OCI-LY7 (cell line): Measurements from ENCODE around the gene ASS1. TPM values are rescaled to one million over a fixed set of nuclear protein-coding genes. Genes with fewer than 3 reads are reported as not detected.

Source experiments
- BruUV-seq: library from RNA; stranded (reverse); fragments of 400-500 nt; replicated peaks from 2 replicates; lab custom pipeline; 2021; lab: Mats Ljungman, UMichigan
- CTCF ChIA-PET: fragments of 300-600 bp; sonication (Branson Sonifier 250); formaldehyde crosslinking; loops from one replicate; lab custom pipeline; 2022; ENCODE audit warnings: antibody characterized with exemption; ENCODE audit not compliant: unreplicated experiment; lab: Charles Lee
- POLR2A ChIA-PET: fragments of 300-600 bp; sonication (Branson Sonifier 250); formaldehyde crosslinking; loops from one replicate; lab custom pipeline; 2022; ENCODE audit warnings: antibody characterized with exemption; lab: Charles Lee
- DNase-seq: peaks from one replicate; pipeline ENCODE4 v3.0.0-alpha.2; 2015; ENCODE audit warnings: low spot score
- H2AFZ ChIP-seq: fragments of 200-600 bp; sonication (generic), shearing (Covaris generic); 2 replicates; pipeline ENCODE4 v1.6.1; 2014; ENCODE audit warnings: mild to moderate bottlenecking, antibody characterized with exemption, low read length, moderate library complexity
- H3K27ac ChIP-seq: fragments of 200-600 bp; sonication (generic); 2 replicates; pipeline ENCODE4 v1.5.1; 2014; ENCODE audit warnings: mixed run types, low read depth, mild to moderate bottlenecking, moderate library complexity, low read length, inconsistent platforms; ENCODE audit not compliant: poor library complexity, severe bottlenecking
- H3K36me3 ChIP-seq: fragments of 200-600 bp; sonication (generic); 2 replicates; pipeline ENCODE4 v1.6.1; 2014; ENCODE audit warnings: mild to moderate bottlenecking, antibody characterized with exemption, low read length, moderate library complexity, mixed read lengths; ENCODE audit not compliant: insufficient read depth
- H3K4me1 ChIP-seq: fragments of 200-600 bp; sonication (generic); 2 replicates; pipeline ENCODE4 v1.5.1; 2014; ENCODE audit warnings: mild to moderate bottlenecking, low read length; ENCODE audit not compliant: insufficient read depth, poor library complexity, severe bottlenecking
- H3K4me2 ChIP-seq: fragments of 200-600 bp; sonication (generic); 2 replicates; pipeline ENCODE4 v1.6.1; 2014; ENCODE audit warnings: mild to moderate bottlenecking, low read length
- H3K4me3 ChIP-seq: fragments of 200-600 bp; sonication (generic); 2 replicates; pipeline ENCODE4 v1.5.1; 2014; ENCODE audit warnings: mild to moderate bottlenecking, low read depth, low read length; ENCODE audit not compliant: poor library complexity, severe bottlenecking
- H3K79me2 ChIP-seq: fragments of 200-600 bp; sonication (generic); 2 replicates; pipeline ENCODE4 v1.6.1; 2016; ENCODE audit warnings: low read depth, mild to moderate bottlenecking, low read length, moderate library complexity, mixed read lengths; ENCODE audit not compliant: insufficient read depth
- H3K9me2 ChIP-seq: fragments of 200-600 bp; sonication (generic); 2 replicates; pipeline ENCODE4 v1.6.1; 2016; ENCODE audit warnings: mild to moderate bottlenecking, low read length, mixed read lengths; ENCODE audit not compliant: insufficient read depth
- H3K9me3 ChIP-seq: fragments of 200-600 bp; sonication (generic); 2 replicates; pipeline ENCODE4 v1.6.1; 2014; ENCODE audit warnings: mild to moderate bottlenecking, mixed run types, low read length, mixed read lengths
- H4K20me1 ChIP-seq: fragments of 200-600 bp; sonication (generic); 2 replicates; pipeline ENCODE4 v1.6.1; 2014; ENCODE audit warnings: mild to moderate bottlenecking, antibody characterized with exemption, low read length, moderate library complexity, mixed read lengths; ENCODE audit not compliant: insufficient read depth
- EZH2phosphoT487 ChIP-seq: fragments of 200-600 bp; sonication (generic); IDR thresholded peaks from 2 replicates; pipeline ENCODE4 v1.6.1; 2018; ENCODE audit warnings: low read depth, borderline replicate concordance, mild to moderate bottlenecking, mixed run types, antibody characterized with exemption, low read length, moderate library complexity, mixed read lengths
- intact Hi-C: fragments of 100-400 bp; cut with micrococcal nuclease; formaldehyde crosslinking; loops from one replicate; pipeline ENCODE4 v1.10.0; 2022; ENCODE audit not compliant: unreplicated experiment
- total RNA-seq, 2 experiments: library from RNA; depleted of rRNA in 1 of 2; stranded (reverse); fragments of >200 nt in 1 of 2; shearing (Covaris generic) in 1 of 2; gene quantifications; 2 replicates each; pipeline ENCODE4 v1.2.3, GENCODE V29; 2014 to 2022
- TF ChIP-seq, protein P1 (sequence below): fragments of 200-600 bp; sonication (generic); conservative IDR thresholded peaks from 2 replicates; pipeline ENCODE4 v1.5.1; 2014; ENCODE audit warnings: mild to moderate bottlenecking, antibody characterized with exemption, low read length, moderate library complexity, mixed read lengths

ASS1 gene
- total RNA-seq, 2 experiments from 2014 or later: 0.70 to 16.3 TPM

DNA sequence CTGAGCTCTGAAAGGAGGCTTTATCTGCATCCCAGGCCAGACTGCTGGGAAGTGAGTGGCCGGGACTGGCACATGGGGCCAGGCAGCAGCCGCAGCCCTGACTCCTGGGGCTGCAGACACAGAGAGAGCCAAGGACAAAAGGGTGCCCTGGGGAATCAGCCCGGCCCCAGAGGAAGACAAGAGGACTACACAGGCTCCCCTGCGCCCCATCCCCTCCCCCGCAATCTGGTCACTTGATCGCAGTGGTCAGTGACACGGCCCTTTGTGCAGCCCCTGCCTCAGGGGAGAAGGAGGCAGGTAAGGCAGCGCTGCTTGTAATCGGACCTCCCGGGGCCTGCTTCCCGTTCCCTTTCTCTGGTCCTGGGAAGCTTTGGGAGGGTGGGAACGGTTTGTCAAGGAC, 79.2 kb downstream of the ASS1 start:
- CTCF ChIA-PET: no interaction called here
- no peak overlapping the region for H3K4me3 ChIP-seq
- H3K4me1 ChIP-seq: no peaks in the 10 kb centered on the region
- H3K79me2 ChIP-seq: no peaks in the 10 kb centered on the region
- no peaks in the 10 kb centered on the region for H3K9me3 ChIP-seq
- no TSS peak for BruUV-seq
- no peak overlapping the region for H2AFZ ChIP-seq
- no peak for DNase-seq
- no peak for TF ChIP-seq EZH2phosphoT487
- TF ChIP-seq, protein P1, sequence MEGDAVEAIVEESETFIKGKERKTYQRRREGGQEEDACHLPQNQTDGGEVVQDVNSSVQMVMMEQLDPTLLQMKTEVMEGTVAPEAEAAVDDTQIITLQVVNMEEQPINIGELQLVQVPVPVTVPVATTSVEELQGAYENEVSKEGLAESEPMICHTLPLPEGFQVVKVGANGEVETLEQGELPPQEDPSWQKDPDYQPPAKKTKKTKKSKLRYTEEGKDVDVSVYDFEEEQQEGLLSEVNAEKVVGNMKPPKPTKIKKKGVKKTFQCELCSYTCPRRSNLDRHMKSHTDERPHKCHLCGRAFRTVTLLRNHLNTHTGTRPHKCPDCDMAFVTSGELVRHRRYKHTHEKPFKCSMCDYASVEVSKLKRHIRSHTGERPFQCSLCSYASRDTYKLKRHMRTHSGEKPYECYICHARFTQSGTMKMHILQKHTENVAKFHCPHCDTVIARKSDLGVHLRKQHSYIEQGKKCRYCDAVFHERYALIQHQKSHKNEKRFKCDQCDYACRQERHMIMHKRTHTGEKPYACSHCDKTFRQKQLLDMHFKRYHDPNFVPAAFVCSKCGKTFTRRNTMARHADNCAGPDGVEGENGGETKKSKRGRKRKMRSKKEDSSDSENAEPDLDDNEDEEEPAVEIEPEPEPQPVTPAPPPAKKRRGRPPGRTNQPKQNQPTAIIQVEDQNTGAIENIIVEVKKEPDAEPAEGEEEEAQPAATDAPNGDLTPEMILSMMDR: no peak
- POLR2A ChIA-PET: no interaction called here
- no peak overlapping the region for H3K27ac ChIP-seq
- intact Hi-C loops: no loop called here
- H3K36me3 ChIP-seq: no peaks in the 10 kb centered on the region
- no peaks in the 10 kb centered on the region for H3K9me2 ChIP-seq
- no peaks in the 10 kb centered on the region for H4K20me1 ChIP-seq
- no peak overlapping the region for H3K4me2 ChIP-seq

DNA sequence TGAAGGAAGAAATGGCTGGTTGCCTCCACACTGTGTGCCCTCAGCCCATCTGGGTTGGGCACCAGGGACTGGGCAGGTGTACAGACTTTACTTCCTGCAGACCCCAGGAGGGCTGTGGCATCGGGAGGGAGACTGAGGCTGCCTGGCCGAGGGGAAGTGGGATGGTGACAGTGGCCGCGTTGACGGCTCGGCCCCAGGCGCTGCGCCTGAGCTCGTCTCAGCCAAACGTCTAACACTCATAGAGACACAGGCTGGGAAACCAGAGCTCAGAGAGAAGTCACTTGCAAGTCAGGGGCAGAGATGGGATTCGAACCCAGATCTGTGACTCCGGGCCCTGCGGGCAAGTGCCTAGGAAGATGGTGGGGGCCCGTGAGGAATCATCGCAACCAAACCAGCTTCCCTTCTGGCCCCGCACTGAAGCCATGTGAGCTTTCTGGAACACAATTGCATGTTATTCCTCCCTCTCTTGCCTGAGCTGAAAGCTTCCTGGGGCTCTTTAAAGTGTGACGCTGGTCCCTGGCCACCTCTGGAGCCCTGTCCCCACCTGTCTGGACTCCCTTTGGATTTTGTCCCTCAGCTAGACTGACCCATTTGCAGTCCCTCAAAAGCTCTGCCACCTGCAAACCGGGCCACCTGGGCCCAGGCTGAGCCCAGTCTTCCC, 81.6 kb downstream of the ASS1 start:
- Histone ChIP-seq H3K4me1 (no peaks in the 10 kb centered on the region), H3K9me3 (no peaks in the 10 kb centered on the region), H3K9me2 (no peaks in the 10 kb centered on the region), H3K4me3 (no peak overlapping the region), H4K20me1 (no peaks in the 10 kb centered on the region), H3K4me2 (no peak overlapping the region), H3K36me3 (no peaks in the 10 kb centered on the region), H3K79me2 (no peaks in the 10 kb centered on the region), H2AFZ (no peak overlapping the region), H3K27ac (no peak overlapping the region)
- ChIA-PET POLR2A (no interaction called here), CTCF (no interaction called here)
- intact Hi-C loops: no loop called here
- no peak for DNase-seq
- BruUV-seq: no TSS peak
- TF ChIP-seq, protein P1: no peak
- no peak for TF ChIP-seq EZH2phosphoT487

DNA sequence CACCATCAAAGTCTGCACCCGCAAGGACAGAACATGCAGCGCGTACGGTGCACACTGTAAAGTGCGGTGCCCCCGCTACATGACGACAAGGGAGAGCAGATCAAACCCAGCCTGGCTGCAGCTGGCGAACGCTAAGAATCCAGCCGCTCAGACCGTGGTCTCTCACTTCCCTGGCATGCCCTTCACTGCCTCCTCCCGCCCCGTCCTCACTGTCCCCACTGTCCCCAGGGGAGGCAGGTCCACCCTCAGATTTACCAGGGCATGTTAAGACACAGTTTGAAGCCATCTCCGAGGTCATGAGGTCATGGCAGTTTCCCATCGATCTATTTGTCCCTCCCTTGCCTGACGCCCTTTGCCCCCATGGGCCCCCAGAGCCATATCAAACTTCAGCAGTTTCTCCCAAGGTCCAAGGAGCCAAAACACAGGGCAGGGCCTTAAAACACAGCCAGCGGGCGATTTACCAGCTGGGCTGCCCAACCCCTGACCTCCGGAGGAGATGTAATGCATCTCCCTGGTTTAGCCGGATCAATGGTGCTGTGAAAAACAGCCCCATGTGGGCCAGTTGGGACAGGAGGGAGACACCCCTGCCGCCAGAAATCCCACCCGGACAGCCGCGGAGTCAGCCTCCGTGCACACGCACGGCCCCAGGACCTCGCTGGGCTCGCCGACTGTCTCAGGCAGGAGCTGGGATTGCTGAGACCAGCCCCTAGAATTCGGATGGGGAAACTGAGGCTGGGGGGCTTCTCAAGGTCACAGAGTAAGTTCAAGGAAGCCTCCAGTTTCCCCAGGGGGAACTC, 82.3 kb downstream of the ASS1 start:
- ChIA-PET CTCF (no interaction called here), POLR2A (no interaction called here)
- no peaks in the 10 kb centered on the region for H3K4me1 ChIP-seq
- no peaks in the 10 kb centered on the region for H3K9me3 ChIP-seq
- H3K36me3 ChIP-seq: no peaks in the 10 kb centered on the region
- no peak overlapping the region for H2AFZ ChIP-seq
- no peak overlapping the region for H3K4me2 ChIP-seq
- intact Hi-C loops: no loop called here
- no peaks in the 10 kb centered on the region for H4K20me1 ChIP-seq
- no peak overlapping the region for H3K4me3 ChIP-seq
- no peak for DNase-seq
- no peaks in the 10 kb centered on the region for H3K79me2 ChIP-seq
- no peak for TF ChIP-seq EZH2phosphoT487
- TF ChIP-seq, protein P1: no peak
- no peak overlapping the region for H3K27ac ChIP-seq
- H3K9me2 ChIP-seq: no peaks in the 10 kb centered on the region
- no TSS peak for BruUV-seq
